ENCODE results near the gene TMEM214. TPM values are rescaled to one million over a fixed set of nuclear protein-coding genes. Genes with fewer than 3 reads are reported as not detected.

The TMEM214 gene
- total RNA-seq, 1 experiment from 2014 or later, result 55.3 TPM

DNA sequence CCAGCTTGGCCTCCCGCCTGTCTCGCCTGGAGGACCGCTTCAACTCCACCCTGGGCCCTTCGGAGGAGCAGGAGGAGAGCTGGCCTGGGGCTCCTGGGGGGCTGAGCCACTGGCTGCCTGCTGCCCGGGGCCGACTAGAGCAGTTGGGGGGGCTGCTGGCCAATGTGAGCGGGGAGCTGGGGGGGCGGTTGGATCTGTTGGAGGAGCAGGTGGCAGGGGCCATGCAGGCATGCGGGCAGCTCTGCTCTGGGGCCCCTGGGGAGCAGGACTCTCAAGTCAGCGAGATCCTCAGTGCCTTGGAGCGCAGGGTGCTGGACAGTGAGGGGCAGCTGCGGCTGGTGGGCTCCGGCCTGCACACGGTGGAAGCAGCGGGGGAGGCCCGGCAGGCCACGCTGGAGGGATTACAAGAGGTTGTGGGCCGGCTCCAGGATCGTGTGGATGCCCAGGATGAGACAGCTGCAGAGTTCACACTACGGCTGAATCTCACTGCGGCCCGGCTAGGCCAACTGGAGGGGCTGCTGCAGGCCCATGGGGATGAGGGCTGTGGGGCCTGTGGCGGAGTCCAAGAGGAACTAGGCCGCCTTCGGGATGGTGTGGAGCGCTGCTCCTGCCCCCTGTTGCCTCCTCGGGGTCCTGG, 50.1 kb downstream of the TMEM214 start:
- no peak overlapping the region for H2BK120ac ChIP-seq (ENCODE audit: low read depth, low read length, poor library complexity, severe bottlenecking)
- no peak overlapping the region for H3K4me2 ChIP-seq (ENCODE audit: insufficient read depth, insufficient read length, low read length)
- DNase-seq, result no peak
- no peak overlapping the region for H2BK20ac ChIP-seq (ENCODE audit: low read depth, low read length, poor library complexity, severe bottlenecking)
- H3K23me2 ChIP-seq (ENCODE audit: insufficient read length, low read depth, low read length, poor library complexity, severe bottlenecking), result peaks cover 13% of the 10 kb centered on the region
- no peak overlapping the region for H4K8ac ChIP-seq (replicated peaks; ENCODE audit: insufficient read length, low read depth, low read length)
- no peak overlapping the region for H3K56ac ChIP-seq (ENCODE audit: insufficient read length, low read depth, low read length)
- H4K20me1 ChIP-seq (ENCODE audit: control insufficient read depth, insufficient read depth, insufficient read length), result no peaks in the 10 kb centered on the region
- H3K4ac ChIP-seq (ENCODE audit: low read depth, low read length), result no peak overlapping the region
- H2AFZ ChIP-seq (ENCODE audit: low read length), result no peak overlapping the region
- no peak overlapping the region for H2BK12ac ChIP-seq (ENCODE audit: insufficient read length, low read depth, low read length)
- H3K4me1 ChIP-seq (ENCODE audit: insufficient read depth, low read length), result no peaks in the 10 kb centered on the region
- H3K27ac ChIP-seq (ENCODE audit: insufficient read length, low read depth, low read length), result no peak overlapping the region
- no peak overlapping the region for H2BK5ac ChIP-seq (ENCODE audit: insufficient read length, low read length)
- no peak overlapping the region for H4K91ac ChIP-seq (ENCODE audit: insufficient read length, low read depth, low read length)
- Mint-ChIP-seq H3K9me3 (no peaks in the 10 kb centered on the region), H3K36me3 (ENCODE audit: insufficient read depth in 1 of 3, low read depth in 3 of 3) (no peaks in the 10 kb centered on the region; a peak in 1 of 7 replicates), H3K4me3 (no peak overlapping the region), H3K27me3 (ENCODE audit: low read depth) (peaks cover 22% of the 10 kb centered on the region), H3K4me1 (peaks cover 25 to 47% of the 10 kb centered on the region in 2 experiments), H3K27ac (no peak overlapping the region)
- no CpG with 5 or more reads among the region's 27 CpGs for WGBS (ENCODE audit: extremely low coverage, insufficient read length, low lambda C conversion rate)
- H3K18ac ChIP-seq (ENCODE audit: insufficient read length, low read depth, low read length), result no peak overlapping the region
- no peak overlapping the region for H3K14ac ChIP-seq (ENCODE audit: insufficient read depth, low read length)
- no peaks in the 10 kb centered on the region for H3K79me2 ChIP-seq (ENCODE audit: insufficient read depth, low read length)
- no peak overlapping the region for H3T11ph ChIP-seq (ENCODE audit: low read length)
- H3K27me3 ChIP-seq (ENCODE audit: insufficient read depth, low read length), result no peaks in the 10 kb centered on the region
- TF ChIP-seq CTCF (conservative IDR thresholded peaks at IDR 0.05), result no peak
- H3K9me3 ChIP-seq (ENCODE audit: control insufficient read depth, low read depth, low read length), result no peaks in the 10 kb centered on the region
- no peaks in the 10 kb centered on the region for H3K79me1 ChIP-seq (ENCODE audit: insufficient read depth, low read depth, low read length, poor library complexity, severe bottlenecking)
- H3K23ac ChIP-seq (ENCODE audit: insufficient read length, low read depth, low read length), result no peak overlapping the region
- no peak overlapping the region for H2BK15ac ChIP-seq (ENCODE audit: low read depth, low read length)
- H2AK5ac ChIP-seq (ENCODE audit: insufficient read length, low read length), result no peak overlapping the region
- no peak overlapping the region for H4K5ac ChIP-seq (ENCODE audit: insufficient read length, low read depth, low read length)
- no peak overlapping the region for H3K9ac ChIP-seq (ENCODE audit: extremely low read depth, insufficient read length, low read length)
